PC-9 (cell line): ENCODE results near the gene CAMK2N1. TPM values are rescaled to one million over a fixed set of nuclear protein-coding genes. Genes with fewer than 3 reads are reported as not detected.
A peak's percentile ranks its signal among the peaks of the same experiment; 100 is the strongest.

ENCODE experiments used
- BruUV-seq: library from RNA; stranded (reverse); fragments of 400-500 nt; replicated peaks from 2 replicates; lab custom pipeline; 2021; lab: Mats Ljungman, UMichigan
- CTCF ChIA-PET: fragments of 300-600 bp; sonication (Branson Sonifier 250); formaldehyde crosslinking; loops from one replicate; lab custom pipeline; 2022; ENCODE audit warnings: antibody characterized with exemption; lab: Charles Lee
- POLR2A ChIA-PET: fragments of 300-600 bp; sonication (Branson Sonifier 250); formaldehyde crosslinking; loops from one replicate; lab custom pipeline; 2022; ENCODE audit warnings: antibody characterized with exemption; ENCODE audit not compliant: unreplicated experiment; lab: Charles Lee
- DNase-seq, 2 experiments: peaks; one replicate each; pipeline versions ENCODE4 v3.0.0 to v3.0.0-alpha.2; 2015 to 2022; ENCODE audit warnings: mixed read lengths in 1 of 2
- H2AFZ ChIP-seq: fragments of 200-600 bp; sonication (generic); 2 replicates; pipeline ENCODE4 v1.8.1; 2017; ENCODE audit warnings: antibody characterized with exemption
- H3F3A ChIP-seq: fragments of 200-600 bp; sonication (generic); 2 replicates; pipeline ENCODE4 v1.8.1; 2017; ENCODE audit warnings: antibody characterized with exemption, mild to moderate bottlenecking, low read depth; ENCODE audit not compliant: insufficient read depth
- H3K27ac ChIP-seq: fragments of 200-600 bp; sonication (generic); 2 replicates; pipeline ENCODE4 v1.6.1; 2016; ENCODE audit warnings: mixed run types
- H3K27me3 ChIP-seq: fragments of 200-600 bp; sonication (generic); 2 replicates; pipeline ENCODE4 v1.6.1; 2016; ENCODE audit warnings: low read depth, mixed run types; ENCODE audit not compliant: insufficient read depth
- H3K36me3 ChIP-seq: fragments of 200-600 bp; sonication (generic); 2 replicates; pipeline ENCODE4 v1.6.1; 2016; ENCODE audit warnings: low read depth, mixed run types
- H3K4me1 ChIP-seq: fragments of 200-600 bp; sonication (generic); replicated peaks from 2 replicates; pipeline ENCODE4 v1.6.1; 2016; ENCODE audit warnings: mixed run types; ENCODE audit not compliant: insufficient read depth
- H3K4me2 ChIP-seq: fragments of 200-600 bp; sonication (generic); 2 replicates; pipeline ENCODE4 v1.6.1; 2017; ENCODE audit warnings: mixed run types
- H3K4me3 ChIP-seq: fragments of 200-600 bp; sonication (generic); 2 replicates; pipeline ENCODE4 v1.6.1; 2016; ENCODE audit warnings: mixed run types
- H3K79me2 ChIP-seq: fragments of 200-600 bp; sonication (generic); 2 replicates; pipeline ENCODE4 v1.6.1; 2017; ENCODE audit warnings: low read depth, mixed run types
- H3K9me2 ChIP-seq: fragments of 200-600 bp; sonication (generic); 2 replicates; pipeline ENCODE4 v1.8.1; 2017; ENCODE audit warnings: mild to moderate bottlenecking; ENCODE audit not compliant: insufficient read depth
- H3K9me3 ChIP-seq: fragments of 200-600 bp; sonication (generic); 2 replicates; pipeline ENCODE4 v1.8.1; 2016; ENCODE audit warnings: low read depth; ENCODE audit not compliant: insufficient read depth
- H4K20me1 ChIP-seq: fragments of 200-600 bp; sonication (generic); 2 replicates; pipeline ENCODE4 v1.8.1; 2017; ENCODE audit not compliant: insufficient read depth
- EZH2 ChIP-seq: fragments of 200-600 bp; sonication (generic); IDR thresholded peaks from 2 replicates; pipeline ENCODE4 v1.8.0; 2017; ENCODE audit warnings: antibody characterized with exemption, low read depth
- intact Hi-C: fragments of 100-400 bp; cut with micrococcal nuclease; formaldehyde crosslinking; loops from one replicate; pipeline ENCODE4 v1.10.0; 2022; ENCODE audit not compliant: unreplicated experiment
- total RNA-seq: library from RNA; stranded (reverse); gene quantifications from 2 replicates; pipeline ENCODE4 v1.2.3, GENCODE V29; 2021
- TF ChIP-seq, protein P1 (sequence below): fragments of 200-600 bp; sonication (generic); conservative IDR thresholded peaks from 2 replicates; pipeline ENCODE4 v1.6.1; 2017; ENCODE audit warnings: mixed run types, antibody characterized with exemption, mild to moderate bottlenecking, moderate library complexity

Gene CAMK2N1
- total RNA-seq, 1 experiment from 2014 or later, result 34.9 TPM

DNA sequence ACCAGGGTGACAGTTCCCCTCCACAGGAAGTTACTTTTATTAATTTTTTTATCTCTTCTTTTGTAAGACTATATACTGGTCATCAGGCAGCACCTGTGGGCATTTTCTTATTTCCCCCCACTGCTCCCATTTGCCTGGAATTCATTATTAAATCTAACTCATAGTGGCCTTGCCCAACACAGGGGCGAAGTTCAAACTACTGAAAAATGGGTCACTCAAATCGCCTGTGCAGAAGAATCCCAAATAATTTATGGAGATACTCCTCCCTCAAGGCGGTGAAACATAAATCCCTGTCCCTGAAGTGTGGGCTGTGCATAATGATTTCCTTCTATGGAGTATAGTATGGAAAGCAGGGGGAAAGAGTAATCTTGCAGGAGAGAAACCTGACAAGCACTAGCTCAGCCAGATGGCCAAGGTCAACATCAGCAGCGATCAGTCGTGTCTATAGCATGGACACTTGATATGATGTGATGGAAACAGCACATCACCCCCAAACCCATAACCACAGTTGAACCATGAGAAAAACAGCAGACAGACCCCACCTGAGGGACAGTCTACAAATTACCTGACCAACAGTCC is 7.9 kb downstream of the CAMK2N1 start:
- Histone ChIP-seq H4K20me1 (no peaks in the 10 kb centered on the region), H3K9me2 (no peaks in the 10 kb centered on the region), H3K4me3 (no peak overlapping the region), H3K27me3 (no peaks in the 10 kb centered on the region), H2AFZ (no peak overlapping the region), H3K36me3 (no peaks in the 10 kb centered on the region), H3K4me2 (0 out of 2 replicates have a peak overlapping the region, but pooled peaks have one; percentile 10), H3F3A (peaks cover 19% of the 10 kb centered on the region; the same call in 1 of the 2 replicates), H3K27ac (no peak overlapping the region), H3K9me3 (no peaks in the 10 kb centered on the region), H3K79me2 (peaks cover 16% of the 10 kb centered on the region), H3K4me1 (peaks cover 72% of the 10 kb centered on the region)
- BruUV-seq, result no TSS peak
- no peak for TF ChIP-seq EZH2
- TF ChIP-seq, protein P1, sequence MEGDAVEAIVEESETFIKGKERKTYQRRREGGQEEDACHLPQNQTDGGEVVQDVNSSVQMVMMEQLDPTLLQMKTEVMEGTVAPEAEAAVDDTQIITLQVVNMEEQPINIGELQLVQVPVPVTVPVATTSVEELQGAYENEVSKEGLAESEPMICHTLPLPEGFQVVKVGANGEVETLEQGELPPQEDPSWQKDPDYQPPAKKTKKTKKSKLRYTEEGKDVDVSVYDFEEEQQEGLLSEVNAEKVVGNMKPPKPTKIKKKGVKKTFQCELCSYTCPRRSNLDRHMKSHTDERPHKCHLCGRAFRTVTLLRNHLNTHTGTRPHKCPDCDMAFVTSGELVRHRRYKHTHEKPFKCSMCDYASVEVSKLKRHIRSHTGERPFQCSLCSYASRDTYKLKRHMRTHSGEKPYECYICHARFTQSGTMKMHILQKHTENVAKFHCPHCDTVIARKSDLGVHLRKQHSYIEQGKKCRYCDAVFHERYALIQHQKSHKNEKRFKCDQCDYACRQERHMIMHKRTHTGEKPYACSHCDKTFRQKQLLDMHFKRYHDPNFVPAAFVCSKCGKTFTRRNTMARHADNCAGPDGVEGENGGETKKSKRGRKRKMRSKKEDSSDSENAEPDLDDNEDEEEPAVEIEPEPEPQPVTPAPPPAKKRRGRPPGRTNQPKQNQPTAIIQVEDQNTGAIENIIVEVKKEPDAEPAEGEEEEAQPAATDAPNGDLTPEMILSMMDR, result no peak
- intact Hi-C loops, result no loop called here
- POLR2A ChIA-PET, result no interaction called here
- DNase-seq, result no peak
- CTCF ChIA-PET, result no interaction called here

DNA sequence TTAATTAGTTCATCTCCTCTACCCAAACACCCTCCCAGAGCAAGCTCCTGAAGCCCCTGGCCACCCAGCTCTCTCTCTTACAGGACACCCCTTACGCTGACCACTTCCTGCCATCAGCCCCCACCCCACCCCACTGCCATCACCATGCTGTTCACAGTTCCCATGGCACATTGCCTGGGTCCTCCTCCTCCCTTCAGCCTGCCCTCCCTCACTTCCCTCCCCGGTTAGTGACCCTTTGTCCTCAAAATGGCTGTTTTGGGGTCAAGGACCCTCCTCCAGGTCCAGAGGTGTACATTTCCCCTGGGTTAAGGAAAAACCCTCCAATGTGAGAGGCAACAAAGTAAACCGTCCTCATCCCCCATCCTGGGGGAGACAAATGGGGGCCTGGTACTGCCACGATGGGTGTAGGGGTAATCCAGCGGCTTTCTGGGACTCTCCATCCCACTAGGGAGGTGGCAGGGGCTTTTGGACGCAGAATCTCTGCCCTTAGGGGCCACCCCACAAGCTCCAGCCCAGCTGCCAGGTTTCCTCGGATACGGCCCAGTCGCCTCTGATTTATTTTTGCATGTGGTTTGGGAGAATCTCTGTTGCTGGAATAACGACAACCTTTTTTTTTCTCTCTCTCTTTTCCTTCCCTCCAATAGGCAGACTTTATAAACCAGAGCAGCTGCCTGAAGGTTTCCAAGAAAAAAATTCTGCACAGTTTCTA is 8.5 kb downstream of the CAMK2N1 start:
- BruUV-seq, result no TSS peak
- CTCF ChIA-PET, result no interaction called here
- peaks cover 66% of the 10 kb centered on the region for H3K4me1 ChIP-seq
- H3K36me3 ChIP-seq, result no peaks in the 10 kb centered on the region
- H2AFZ ChIP-seq, result no peak overlapping the region
- no peak for TF ChIP-seq EZH2
- TF ChIP-seq, protein P1, result no peak
- peaks cover 9% of the 10 kb centered on the region for H3K79me2 ChIP-seq
- no peak overlapping the region for H3K4me2 ChIP-seq
- H3K9me2 ChIP-seq, result no peaks in the 10 kb centered on the region
- no peak overlapping the region for H3K27ac ChIP-seq
- H3F3A ChIP-seq, result peaks cover 19% of the 10 kb centered on the region; the same call in 1 of the 2 replicates
- H3K9me3 ChIP-seq, result no peaks in the 10 kb centered on the region
- no peak overlapping the region for H3K4me3 ChIP-seq
- POLR2A ChIA-PET, result no interaction called here
- H3K27me3 ChIP-seq, result no peaks in the 10 kb centered on the region
- no peaks in the 10 kb centered on the region for H4K20me1 ChIP-seq
- DNase-seq, result no peak
- intact Hi-C loops, result no loop called here

DNA sequence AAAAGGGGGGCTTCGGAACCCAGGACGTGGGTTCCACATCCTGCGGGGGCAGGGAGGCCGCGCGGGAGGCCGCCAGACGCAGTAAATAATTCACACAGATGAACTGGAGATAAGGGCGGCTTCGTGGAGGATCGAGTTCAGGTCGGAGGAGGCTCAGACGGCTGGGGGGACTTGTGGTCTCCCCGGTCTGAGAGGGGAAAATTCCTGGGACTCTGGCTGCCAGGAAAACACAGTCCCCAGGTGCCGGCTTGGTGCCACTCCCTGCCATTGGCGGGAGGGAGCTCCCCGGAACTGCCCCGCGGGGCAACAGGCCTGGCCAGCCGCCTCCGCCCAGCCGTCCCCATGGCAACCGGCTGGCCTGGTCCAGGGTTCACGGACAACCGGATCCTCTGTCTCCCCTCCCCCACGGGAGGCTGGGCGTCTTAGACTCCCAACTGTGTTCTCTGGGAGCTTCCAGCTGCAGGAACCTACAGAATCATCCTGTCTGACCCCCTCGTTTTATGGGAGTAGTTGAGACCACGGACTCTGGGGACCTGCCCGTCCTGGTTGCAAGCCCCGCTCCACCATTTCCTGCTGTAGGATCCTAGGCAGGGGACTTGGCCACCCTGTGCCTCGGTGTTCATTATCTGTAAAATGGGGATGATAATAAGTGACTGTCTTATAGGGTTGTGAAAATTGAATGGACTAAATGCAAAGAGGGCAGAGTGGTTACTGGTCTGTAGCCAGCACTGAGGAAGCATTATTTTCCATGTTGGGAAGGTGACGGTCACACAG is 9.6 kb downstream of the CAMK2N1 start:
- no peaks in the 10 kb centered on the region for H3K27me3 ChIP-seq
- 0 out of 2 replicates have a peak overlapping the region, but pooled peaks have one; percentile 9 for H3K27ac ChIP-seq
- H3F3A ChIP-seq, result peaks cover 13% of the 10 kb centered on the region; the same call in 1 of the 2 replicates
- H3K36me3 ChIP-seq, result no peaks in the 10 kb centered on the region
- no peaks in the 10 kb centered on the region for H3K9me3 ChIP-seq
- intact Hi-C loops, result no loop called here
- no peak overlapping the region for H2AFZ ChIP-seq
- BruUV-seq, result no TSS peak
- no peak for TF ChIP-seq EZH2
- TF ChIP-seq, protein P1, result no peak
- H4K20me1 ChIP-seq, result no peaks in the 10 kb centered on the region
- H3K79me2 ChIP-seq, result no peaks in the 10 kb centered on the region
- H3K9me2 ChIP-seq, result no peaks in the 10 kb centered on the region
- DNase-seq, result peak; percentile 71 to 89
- H3K4me2 ChIP-seq, result peak overlapping the region; percentile 69
- POLR2A ChIA-PET, result interaction anchor here (0.6 kb wide), 2 partner anchors 118 to 285 kb away, joined by 3 read pairs; no protein-coding TSS in a partner anchor
- H3K4me1 ChIP-seq, result peaks cover 55% of the 10 kb centered on the region
- peak overlapping the region; percentile 29; the same call in 1 of the 2 replicates for H3K4me3 ChIP-seq
- CTCF ChIA-PET, result interaction anchor here (0.7 to 1.1 kb wide), 2 partner anchors 239 to 264 kb away, joined by 3 to 7 read pairs; no protein-coding TSS in a partner anchor
